OCI-LY1 (cell line): Measurements from ENCODE around the gene CTNNA2.

Experiments used
- H2AFZ ChIP-seq: fragments of 200-600 bp; sonication (generic), shearing (Covaris generic); 2 replicates; pipeline ENCODE4 v1.6.0; 2014; ENCODE audit warnings: antibody characterized with exemption, mild to moderate bottlenecking, low read length
- H3F3A ChIP-seq: fragments of 200-600 bp; sonication (generic), shearing (Covaris generic); 2 replicates; pipeline ENCODE4 v1.6.0; 2014; ENCODE audit warnings: mild to moderate bottlenecking, antibody characterized with exemption, low read length, moderate library complexity; ENCODE audit not compliant: insufficient read depth
- H3K27ac ChIP-seq: fragments of 200-600 bp; sonication (generic); 2 replicates; pipeline ENCODE4 v1.5.1; 2014; ENCODE audit warnings: low read length, mixed run types, mild to moderate bottlenecking, low read depth; ENCODE audit not compliant: poor library complexity, severe bottlenecking
- H3K27me3 ChIP-seq: fragments of 200-600 bp; sonication (generic); 2 replicates; pipeline ENCODE4 v1.6.0; 2014; ENCODE audit warnings: antibody characterized with exemption, mild to moderate bottlenecking, low read length, moderate library complexity; ENCODE audit not compliant: insufficient read depth
- H3K36me3 ChIP-seq: fragments of 200-600 bp; sonication (generic); 2 replicates; pipeline ENCODE4 v1.6.1; 2014; ENCODE audit warnings: mild to moderate bottlenecking, antibody characterized with exemption, low read length, moderate library complexity, mixed read lengths; ENCODE audit not compliant: insufficient read depth
- H3K4me1 ChIP-seq: fragments of 200-600 bp; sonication (generic); 2 replicates; pipeline ENCODE4 v1.5.1; 2014; ENCODE audit warnings: mild to moderate bottlenecking, low read length, moderate library complexity; ENCODE audit not compliant: insufficient read depth, severe bottlenecking
- H3K4me2 ChIP-seq: fragments of 200-600 bp; sonication (generic), shearing (Covaris generic); 2 replicates; pipeline ENCODE4 v1.6.1; 2014; ENCODE audit warnings: low read length
- H3K4me3 ChIP-seq: fragments of 200-600 bp; sonication (generic); 2 replicates; pipeline ENCODE4 v1.5.1; 2014; ENCODE audit warnings: low read length, low read depth, mild to moderate bottlenecking, mixed read lengths; ENCODE audit not compliant: poor library complexity, severe bottlenecking
- H3K79me2 ChIP-seq: fragments of 200-600 bp; shearing (Covaris generic); 2 replicates; pipeline ENCODE4 v1.6.1; 2016; ENCODE audit warnings: mixed run types, low read length, mixed read lengths; ENCODE audit not compliant: insufficient read depth
- H3K9ac ChIP-seq: fragments of 200-600 bp; sonication (generic), shearing (Covaris generic); 2 replicates; pipeline ENCODE4 v1.6.1; 2014; ENCODE audit warnings: mild to moderate bottlenecking, low read length, mixed read lengths
- H3K9me2 ChIP-seq: fragments of 200-600 bp; sonication (generic), shearing (Covaris generic); 2 replicates; pipeline ENCODE4 v1.6.1; 2014; ENCODE audit warnings: low read depth, mild to moderate bottlenecking, low read length, mixed read lengths
- H3K9me3 ChIP-seq: fragments of 200-600 bp; shearing (Covaris generic); 2 replicates; pipeline ENCODE4 v1.6.1; 2014; ENCODE audit warnings: low read length, mixed read lengths
- H4K20me1 ChIP-seq: fragments of 200-600 bp; sonication (generic), shearing (Covaris generic); 2 replicates; pipeline ENCODE4 v1.6.0; 2016; ENCODE audit warnings: mild to moderate bottlenecking, low read length; ENCODE audit not compliant: insufficient read depth
- CTCF ChIP-seq: fragments of 200-600 bp; sonication (generic), shearing (Covaris generic); IDR thresholded peaks from 2 replicates; pipeline ENCODE4 v1.5.1; 2017; ENCODE audit warnings: mild to moderate bottlenecking, antibody characterized with exemption, low read length, moderate library complexity, mixed read lengths
- EZH2 ChIP-seq: fragments of 200-600 bp; sonication (generic), shearing (Covaris generic); IDR thresholded peaks from 2 replicates; pipeline ENCODE4 v1.8.0; 2017; ENCODE audit warnings: borderline replicate concordance, mixed run types, mild to moderate bottlenecking, antibody characterized with exemption, low read length, moderate library complexity, mixed read lengths

The CTNNA2 gene

GRCh38 chr2:79665091-79665490, 152.2 kb downstream of the CTNNA2 start:
- TF ChIP-seq EZH2: no peak
- TF ChIP-seq CTCF: no peak
- no peak overlapping the region for H3K4me3 ChIP-seq

GRCh38 chr2:79666430-79666829, 153.6 kb downstream of the CTNNA2 start:
- H3K9ac ChIP-seq: no peak overlapping the region
- no peaks in the 10 kb centered on the region for H3K4me1 ChIP-seq
- no peak overlapping the region for H3K27ac ChIP-seq
- TF ChIP-seq EZH2 (no peak), CTCF (no peak)
- no peaks in the 10 kb centered on the region for H3K79me2 ChIP-seq
- H2AFZ ChIP-seq: no peak overlapping the region
- no peak overlapping the region for H3K4me3 ChIP-seq
- H3K36me3 ChIP-seq: no peaks in the 10 kb centered on the region
- H3K9me2 ChIP-seq: no peaks in the 10 kb centered on the region
- H3F3A ChIP-seq: no peaks in the 10 kb centered on the region
- H3K9me3 ChIP-seq: no peaks in the 10 kb centered on the region
- H4K20me1 ChIP-seq: no peaks in the 10 kb centered on the region
- no peak overlapping the region for H3K4me2 ChIP-seq
- no peaks in the 10 kb centered on the region for H3K27me3 ChIP-seq

More at GRCh38 chr2:79665091-79665490, 152.2 kb downstream of the CTNNA2 start:
- Histone ChIP-seq H3K36me3 (no peaks in the 10 kb centered on the region), H3K4me1 (no peaks in the 10 kb centered on the region), H3K27ac (no peak overlapping the region), H3K4me2 (no peak overlapping the region), H3K9me3 (no peaks in the 10 kb centered on the region), H3K9me2 (no peaks in the 10 kb centered on the region), H3K27me3 (no peaks in the 10 kb centered on the region), H3K9ac (no peak overlapping the region), H3F3A (no peaks in the 10 kb centered on the region), H2AFZ (no peak overlapping the region), H4K20me1 (no peaks in the 10 kb centered on the region), H3K79me2 (no peaks in the 10 kb centered on the region)

- no peaks in the 10 kb centered on the region for H3F3A ChIP-seq
- no peak for TF ChIP-seq EZH2
- TF ChIP-seq CTCF: no peak
- no peaks in the 10 kb centered on the region for H3K4me1 ChIP-seq
- H3K27ac ChIP-seq: no peak overlapping the region
- no peaks in the 10 kb centered on the region for H4K20me1 ChIP-seq
- no peak overlapping the region for H3K9ac ChIP-seq
- no peak overlapping the region for H3K4me2 ChIP-seq
- H3K9me2 ChIP-seq: no peaks in the 10 kb centered on the region
- H3K9me3 ChIP-seq: no peaks in the 10 kb centered on the region
- no peaks in the 10 kb centered on the region for H3K79me2 ChIP-seq
- no peaks in the 10 kb centered on the region for H3K36me3 ChIP-seq
- H3K27me3 ChIP-seq: no peaks in the 10 kb centered on the region
- no peak overlapping the region for H2AFZ ChIP-seq
- H3K4me3 ChIP-seq: no peak overlapping the region
These were observed 156.9 kb downstream of the CTNNA2 start for GRCh38 chr2:79669714-79670113.
